Measurements from ENCODE around the gene EDAR.

Gene EDAR

GRCh38 chr2:108852375-108852774, 136.6 kb downstream of the EDAR start:
- DNase-seq (ENCODE audit: low spot score), result no peak

GRCh38 chr2:108847000-108847399, 142.0 kb downstream of the EDAR start:
- no peak for DNase-seq (ENCODE audit: low spot score)

- DNase-seq (ENCODE audit: low spot score), result no peak
Measured at GRCh38 chr2:108845923-108846322, 143.1 kb downstream of the EDAR start.

All from hematopoietic multipotent progenitor cell treated with erythropoietin and hydrocortisone succinate and interleukin-3 and kit ligand, for 15 days (in vitro differentiated cells).